Measurements from ENCODE around the gene NCAM1.

DNA sequence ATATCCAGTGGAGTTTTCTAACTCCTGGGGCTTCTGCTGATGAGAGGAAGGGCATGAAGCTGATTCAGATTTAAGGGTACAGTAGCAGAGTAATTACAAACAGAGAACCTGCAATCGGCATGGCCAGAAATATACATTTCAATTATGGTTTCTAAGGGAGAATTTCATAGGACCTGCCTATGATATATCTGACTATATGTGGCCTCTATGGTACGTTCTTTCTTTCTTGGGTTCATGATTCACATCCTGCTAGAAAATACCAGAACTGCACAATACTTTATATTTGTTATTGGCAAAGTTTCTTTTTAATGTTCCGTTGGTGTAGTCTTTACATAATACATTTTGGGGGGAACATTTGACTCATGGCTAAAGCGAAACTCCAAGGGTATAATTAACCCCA lies 290.1 kb downstream of the NCAM1 start:
- TF ChIP-seq, protein P1, sequence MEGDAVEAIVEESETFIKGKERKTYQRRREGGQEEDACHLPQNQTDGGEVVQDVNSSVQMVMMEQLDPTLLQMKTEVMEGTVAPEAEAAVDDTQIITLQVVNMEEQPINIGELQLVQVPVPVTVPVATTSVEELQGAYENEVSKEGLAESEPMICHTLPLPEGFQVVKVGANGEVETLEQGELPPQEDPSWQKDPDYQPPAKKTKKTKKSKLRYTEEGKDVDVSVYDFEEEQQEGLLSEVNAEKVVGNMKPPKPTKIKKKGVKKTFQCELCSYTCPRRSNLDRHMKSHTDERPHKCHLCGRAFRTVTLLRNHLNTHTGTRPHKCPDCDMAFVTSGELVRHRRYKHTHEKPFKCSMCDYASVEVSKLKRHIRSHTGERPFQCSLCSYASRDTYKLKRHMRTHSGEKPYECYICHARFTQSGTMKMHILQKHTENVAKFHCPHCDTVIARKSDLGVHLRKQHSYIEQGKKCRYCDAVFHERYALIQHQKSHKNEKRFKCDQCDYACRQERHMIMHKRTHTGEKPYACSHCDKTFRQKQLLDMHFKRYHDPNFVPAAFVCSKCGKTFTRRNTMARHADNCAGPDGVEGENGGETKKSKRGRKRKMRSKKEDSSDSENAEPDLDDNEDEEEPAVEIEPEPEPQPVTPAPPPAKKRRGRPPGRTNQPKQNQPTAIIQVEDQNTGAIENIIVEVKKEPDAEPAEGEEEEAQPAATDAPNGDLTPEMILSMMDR (IDR thresholded peaks at IDR 0.05; ENCODE audit: low read depth, low read length): no peak
- no peak for TF ChIP-seq EZH2phosphoT487 (IDR thresholded peaks at IDR 0.05; ENCODE audit: low read depth)
